BLaER1 (cell line): Measurements from ENCODE around the gene ANKS1B.

Experiments used
- H3K27ac ChIP-seq: shearing (Covaris generic); formaldehyde crosslinking; 2 replicates; pipeline ENCODE4 v1.8.1; 2022
- H3K27me3 ChIP-seq: shearing (Covaris generic); formaldehyde crosslinking; 2 replicates; pipeline ENCODE4 v1.8.1; 2022
- H3K36me3 ChIP-seq: shearing (Covaris generic); formaldehyde crosslinking; 2 replicates; pipeline ENCODE4 v1.8.1; 2022
- H3K4me1 ChIP-seq: shearing (Covaris generic); formaldehyde crosslinking; 2 replicates; pipeline ENCODE4 v1.8.1; 2022
- H3K4me2 ChIP-seq: shearing (Covaris generic); formaldehyde crosslinking; 2 replicates; pipeline ENCODE4 v1.8.1; 2022
- H3K4me3 ChIP-seq: shearing (Covaris generic); formaldehyde crosslinking; 2 replicates; pipeline ENCODE4 v1.8.1; 2022
- H3K9ac ChIP-seq: shearing (Covaris generic); formaldehyde crosslinking; 2 replicates; pipeline ENCODE4 v1.8.1; 2022
- H3K9me3 ChIP-seq: shearing (Covaris generic); formaldehyde crosslinking; 2 replicates; pipeline ENCODE4 v1.8.1; 2022
- H4K20me1 ChIP-seq: shearing (Covaris generic); formaldehyde crosslinking; 2 replicates; pipeline ENCODE4 v1.8.1; 2022
- Cebpa-rat ChIP-seq: shearing (Covaris generic); IDR thresholded peaks from 2 replicates; pipeline ENCODE4 v1.8.1; 2022

ANKS1B gene

GRCh38 chr12:99192489-99192888, 792.2 kb downstream of the ANKS1B start:
- H3K4me3 ChIP-seq: no peak overlapping the region
- no peaks in the 10 kb centered on the region for H3K27me3 ChIP-seq
- H3K4me2 ChIP-seq: no peak overlapping the region
- H3K36me3 ChIP-seq: 0 out of 2 replicates have a peak, but pooled peaks cover 9% of the 10 kb centered on the region
- no peak overlapping the region for H3K27ac ChIP-seq
- H4K20me1 ChIP-seq: no peaks in the 10 kb centered on the region
- no peak for TF ChIP-seq Cebpa-rat
- peaks cover 18% of the 10 kb centered on the region for H3K9me3 ChIP-seq
- peaks cover 44% of the 10 kb centered on the region for H3K4me1 ChIP-seq
- H3K9ac ChIP-seq: no peak overlapping the region

- Histone ChIP-seq H3K9me3 (0 out of 2 replicates have a peak, but pooled peaks cover 4% of the 10 kb centered on the region), H3K27ac (no peak overlapping the region), H3K4me1 (no peaks in the 10 kb centered on the region), H3K36me3 (peaks cover 22% of the 10 kb centered on the region), H4K20me1 (no peaks in the 10 kb centered on the region), H3K4me3 (no peak overlapping the region), H3K9ac (no peak overlapping the region), H3K4me2 (no peak overlapping the region), H3K27me3 (no peaks in the 10 kb centered on the region)
- TF ChIP-seq Cebpa-rat: no peak
Measured at GRCh38 chr12:99176871-99177270, 807.9 kb downstream of the ANKS1B start.

GRCh38 chr12:99170461-99170860, 814.3 kb downstream of the ANKS1B start:
- Histone ChIP-seq H3K36me3 (peaks cover 7% of the 10 kb centered on the region), H3K9me3 (no peaks in the 10 kb centered on the region), H3K27ac (no peak overlapping the region), H3K4me2 (0 out of 2 replicates have a peak overlapping the region, but pooled peaks have one; percentile 1), H4K20me1 (no peaks in the 10 kb centered on the region), H3K27me3 (no peaks in the 10 kb centered on the region), H3K4me3 (no peak overlapping the region), H3K9ac (no peak overlapping the region), H3K4me1 (peaks cover 11% of the 10 kb centered on the region)
- no peak for TF ChIP-seq Cebpa-rat

GRCh38 chr12:99170037-99170436, 814.7 kb downstream of the ANKS1B start:
- Histone ChIP-seq H3K9me3 (no peaks in the 10 kb centered on the region), H3K4me1 (peaks cover 11% of the 10 kb centered on the region), H3K27me3 (no peaks in the 10 kb centered on the region), H4K20me1 (no peaks in the 10 kb centered on the region), H3K4me3 (no peak overlapping the region), H3K4me2 (0 out of 2 replicates have a peak overlapping the region, but pooled peaks have one; percentile 1), H3K27ac (no peak overlapping the region), H3K9ac (no peak overlapping the region), H3K36me3 (peaks cover 7% of the 10 kb centered on the region)
- TF ChIP-seq Cebpa-rat: no peak

DNA sequence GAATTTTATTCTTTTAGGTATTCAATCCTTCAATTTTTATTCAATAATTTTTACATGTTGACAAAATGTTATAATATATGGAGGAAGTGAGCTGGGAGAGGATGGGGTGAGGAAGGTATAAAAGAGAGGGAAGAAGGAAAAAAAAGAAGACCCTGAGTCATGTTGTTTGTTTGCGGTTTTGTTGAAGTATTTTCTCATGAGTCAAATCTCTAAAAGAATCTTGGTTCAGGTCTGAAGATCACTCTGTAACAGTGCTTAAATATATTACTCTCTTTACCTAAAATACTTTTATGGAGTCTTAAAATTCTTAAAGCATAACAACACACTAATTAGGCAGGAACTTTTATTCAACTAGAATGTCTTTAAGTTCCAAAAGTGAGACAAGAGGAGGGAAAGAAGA, 826.8 kb downstream of the ANKS1B start:
- H4K20me1 ChIP-seq: no peaks in the 10 kb centered on the region
- no peaks in the 10 kb centered on the region for H3K27me3 ChIP-seq
- H3K4me1 ChIP-seq: no peaks in the 10 kb centered on the region
- H3K36me3 ChIP-seq: peaks cover 44% of the 10 kb centered on the region
- H3K9ac ChIP-seq: no peak overlapping the region
- no peak for TF ChIP-seq Cebpa-rat
- peaks cover 26% of the 10 kb centered on the region for H3K9me3 ChIP-seq
- no peak overlapping the region for H3K27ac ChIP-seq
- no peak overlapping the region for H3K4me2 ChIP-seq
- H3K4me3 ChIP-seq: no peak overlapping the region

- no peak overlapping the region for H3K4me2 ChIP-seq
- no peaks in the 10 kb centered on the region for H4K20me1 ChIP-seq
- H3K4me1 ChIP-seq: no peaks in the 10 kb centered on the region
- H3K36me3 ChIP-seq: peaks cover 30% of the 10 kb centered on the region
- no peak overlapping the region for H3K9ac ChIP-seq
- TF ChIP-seq Cebpa-rat: no peak
- no peak overlapping the region for H3K27ac ChIP-seq
- no peaks in the 10 kb centered on the region for H3K27me3 ChIP-seq
- H3K4me3 ChIP-seq: no peak overlapping the region
- H3K9me3 ChIP-seq: peaks cover under 1% of the 10 kb centered on the region; the same call in 1 of the 2 replicates
Measured at GRCh38 chr12:99154983-99155336, 829.8 kb downstream of the ANKS1B start.

GRCh38 chr12:99154216-99154982, 830.3 kb downstream of the ANKS1B start:
- Histone ChIP-seq H3K27me3 (no peaks in the 10 kb centered on the region), H3K4me3 (no peak overlapping the region), H3K9me3 (no peaks in the 10 kb centered on the region), H3K9ac (no peak overlapping the region), H3K4me2 (no peak overlapping the region), H3K27ac (no peak overlapping the region), H3K36me3 (peaks cover 29% of the 10 kb centered on the region), H3K4me1 (no peaks in the 10 kb centered on the region), H4K20me1 (no peaks in the 10 kb centered on the region)
- no peak for TF ChIP-seq Cebpa-rat

GRCh38 chr12:99153293-99153692, 831.4 kb downstream of the ANKS1B start:
- no peaks in the 10 kb centered on the region for H3K9me3 ChIP-seq
- no peak overlapping the region for H3K4me2 ChIP-seq
- H3K4me3 ChIP-seq: no peak overlapping the region
- H3K36me3 ChIP-seq: peaks cover 24% of the 10 kb centered on the region
- no peaks in the 10 kb centered on the region for H3K4me1 ChIP-seq
- no peaks in the 10 kb centered on the region for H3K27me3 ChIP-seq
- H3K27ac ChIP-seq: no peak overlapping the region
- no peak for TF ChIP-seq Cebpa-rat
- H4K20me1 ChIP-seq: no peaks in the 10 kb centered on the region
- no peak overlapping the region for H3K9ac ChIP-seq

GRCh38 chr12:99152337-99152736, 832.4 kb downstream of the ANKS1B start:
- peaks cover 24% of the 10 kb centered on the region for H3K36me3 ChIP-seq
- H3K9me3 ChIP-seq: no peaks in the 10 kb centered on the region
- H3K4me1 ChIP-seq: no peaks in the 10 kb centered on the region
- H3K4me3 ChIP-seq: no peak overlapping the region
- H4K20me1 ChIP-seq: no peaks in the 10 kb centered on the region
- H3K4me2 ChIP-seq: no peak overlapping the region
- H3K27me3 ChIP-seq: no peaks in the 10 kb centered on the region
- H3K9ac ChIP-seq: no peak overlapping the region
- no peak for TF ChIP-seq Cebpa-rat
- no peak overlapping the region for H3K27ac ChIP-seq

GRCh38 chr12:99151744-99152143, 833.0 kb downstream of the ANKS1B start:
- no peak overlapping the region for H3K27ac ChIP-seq
- no peaks in the 10 kb centered on the region for H3K27me3 ChIP-seq
- H3K4me1 ChIP-seq: no peaks in the 10 kb centered on the region
- peaks cover 28% of the 10 kb centered on the region for H3K36me3 ChIP-seq
- no peak for TF ChIP-seq Cebpa-rat
- H3K9me3 ChIP-seq: no peaks in the 10 kb centered on the region
- H3K4me2 ChIP-seq: no peak overlapping the region
- no peak overlapping the region for H3K9ac ChIP-seq
- peaks cover 2% of the 10 kb centered on the region; the same call in 1 of the 2 replicates for H4K20me1 ChIP-seq
- H3K4me3 ChIP-seq: no peak overlapping the region
